Body of pancreas (tissue), 4 donors: ENCODE results near the gene DCLRE1C. TPM values are rescaled to one million over a fixed set of nuclear protein-coding genes. Genes with fewer than 3 reads are reported as not detected.

Source experiments
- ATAC-seq: fragments of 150-250 bp; one replicate; pipeline ENCODE4 v1.9.1; 2016
- DNase-seq, 4 donors: peaks; one replicate each; pipeline ENCODE4 v3.0.0-alpha.2; 2019
- H3K27ac ChIP-seq, 4 donors: fragments of 200-600 bp; sonication (generic); 1 replicate in 3 of 4; 2 replicates in 1 of 4; pipeline versions ENCODE4 v1.5.1 to v1.6.1; 2016 to 2019; ENCODE audit warnings: mild to moderate bottlenecking in 1 of 4, mixed read lengths in 1 of 4, moderate library complexity in 1 of 4
- H3K27me3 ChIP-seq, 2 donors: fragments of 200-600 bp; sonication (generic); one replicate each; pipeline ENCODE4 v1.6.0; 2016; ENCODE audit warnings: mild to moderate bottlenecking in 1 of 2
- H3K36me3 ChIP-seq, 2 donors: fragments of 200-600 bp; sonication (generic); replicated peaks in 1 of 2; 2 replicates each; pipeline ENCODE4 v1.5.1; 2016; ENCODE audit warnings: low read depth in 2 of 2; ENCODE audit not compliant: insufficient read depth in 1 of 2
- H3K4me1 ChIP-seq: fragments of 200-600 bp; sonication (generic); one replicate; pipeline ENCODE4 v1.6.0; 2016
- H3K4me3 ChIP-seq, 2 donors: fragments of 200-600 bp; sonication (generic); 1 replicate in 1 of 2; 2 replicates in 1 of 2; pipeline ENCODE4 v1.5.1; 2016 to 2019
- H3K9me3 ChIP-seq, 3 donors: fragments of 200-600 bp; sonication (generic); 1 replicate in 2 of 3; 2 replicates in 1 of 3; pipeline ENCODE4 v1.5.1; 2016
- CTCF ChIP-seq, 7 experiments: fragments of 450-650 bp in 4 of 7; fragments of 200-600 bp in 3 of 7; sonication (generic) in 3 of 7; IDR thresholded peaks; one replicate each; pipeline ENCODE4 v1.5.1; 2016 to 2019; ENCODE audit warnings: antibody characterized with exemption in 7 of 7
- POLR2A ChIP-seq, 3 donors: fragments of 450-650 bp; IDR thresholded peaks; one replicate each; pipeline ENCODE4 v1.6.1; 2016; ENCODE audit warnings: antibody characterized with exemption in 3 of 3, mild to moderate bottlenecking in 2 of 3
- WGBS, 2 donors: methylation state at CpG; one replicate each; pipeline ENCODE4 v1.1.5; 2017; 5-methylcytosine and 5-hydroxymethylcytosine counted together
- intact Hi-C: fragments of 100-400 bp; cut with DNase I; formaldehyde crosslinking; loops from one replicate; pipeline ENCODE4 v1.15.1; 2023
- total RNA-seq, 2 donors: library from RNA; depleted of rRNA; stranded (reverse); fragments of >200 nt; gene quantifications; one replicate each; pipeline ENCODE4 v1.1.0, GENCODE V29; 2016

DCLRE1C gene
- total RNA-seq, 2 donors from 2014 or later, result 4.7 to 10.9 TPM

GRCh38 chr10:14925268-14925667 is 28.6 kb downstream of the DCLRE1C start:
- DNase-seq (no peak), ATAC-seq (no peak)
- Histone ChIP-seq H3K27ac (no peak overlapping the region), H3K4me3 (no peak overlapping the region), H3K4me1 (no peaks in the 10 kb centered on the region), H3K9me3 (no peaks in the 10 kb centered on the region), H3K27me3 (no peaks in the 10 kb centered on the region), H3K36me3 (peaks cover 4 to 7% of the 10 kb centered on the region in 2 donors)
- TF ChIP-seq POLR2A (IDR thresholded peaks at IDR 0.05) (no peak), CTCF (IDR thresholded peaks at IDR 0.05) (no peak)
- WGBS, 2 donors, result 97 to 98% methylated on average over 2 of the region's 2 CpGs
- intact Hi-C loops, result no loop called here

GRCh38 chr10:14924013-14924412 is 29.9 kb downstream of the DCLRE1C start:
- Histone ChIP-seq H3K27ac (no peak overlapping the region), H3K4me1 (no peaks in the 10 kb centered on the region), H3K27me3 (no peaks in the 10 kb centered on the region), H3K36me3 (peaks cover 4 to 10% of the 10 kb centered on the region in 2 donors), H3K9me3 (no peaks in the 10 kb centered on the region), H3K4me3 (no peak overlapping the region)
- no peak for DNase-seq
- WGBS, 2 donors, result 96 to 97% methylated on average over 7 of the region's 7 CpGs
- no peak for ATAC-seq
- TF ChIP-seq CTCF (IDR thresholded peaks at IDR 0.05), result no peak
- no peak for TF ChIP-seq POLR2A (IDR thresholded peaks at IDR 0.05)
- intact Hi-C loops, result no loop called here

GRCh38 chr10:14918964-14919363 is 34.9 kb downstream of the DCLRE1C start:
- Histone ChIP-seq H3K27me3 (no peaks in the 10 kb centered on the region), H3K4me1 (no peaks in the 10 kb centered on the region), H3K9me3 (no peaks in the 10 kb centered on the region), H3K4me3 (no peak overlapping the region), H3K36me3 (peaks cover 12 to 17% of the 10 kb centered on the region in 2 donors), H3K27ac (no peak overlapping the region)
- DNase-seq (no peak), ATAC-seq (no peak)
- intact Hi-C loops, result no loop called here
- TF ChIP-seq CTCF (IDR thresholded peaks at IDR 0.05) (no peak), POLR2A (IDR thresholded peaks at IDR 0.05) (no peak)
- WGBS, 2 donors, result 89 to 91% methylated on average over 3 of the region's 3 CpGs

- intact Hi-C loops, result no loop called here
- TF ChIP-seq CTCF (IDR thresholded peaks at IDR 0.05) (no peak), POLR2A (IDR thresholded peaks at IDR 0.05) (no peak)
- WGBS, 2 donors, result 97% methylated on average over 3 of the region's 3 CpGs
- DNase-seq, result no peak
- Histone ChIP-seq H3K4me1 (no peaks in the 10 kb centered on the region), H3K4me3 (no peak overlapping the region), H3K36me3 (peaks cover 12 to 17% of the 10 kb centered on the region in 2 donors), H3K27me3 (no peaks in the 10 kb centered on the region), H3K9me3 (no peaks in the 10 kb centered on the region), H3K27ac (no peak overlapping the region)
- no peak for ATAC-seq
Measured at GRCh38 chr10:14917827-14918226, 36.1 kb downstream of the DCLRE1C start.

GRCh38 chr10:14916600-14916999 is 37.3 kb downstream of the DCLRE1C start:
- Histone ChIP-seq H3K4me3 (no peak overlapping the region), H3K9me3 (no peaks in the 10 kb centered on the region), H3K27me3 (no peaks in the 10 kb centered on the region), H3K4me1 (no peaks in the 10 kb centered on the region), H3K36me3 (peaks cover 9 to 14% of the 10 kb centered on the region in 2 donors), H3K27ac (no peak overlapping the region)
- ATAC-seq (no peak), DNase-seq (no peak)
- intact Hi-C loops, result no loop called here
- TF ChIP-seq CTCF (IDR thresholded peaks at IDR 0.05), result no peak
- no peak for TF ChIP-seq POLR2A (IDR thresholded peaks at IDR 0.05)
- 92 to 95% methylated on average over 2 of the region's 2 CpGs for WGBS, 2 donors
